HG03060 (cell line): ENCODE measurements around the gene ADTRP.

ENCODE experiments used
- ATAC-seq: cut with Tn5 transposase; IDR thresholded peaks from one replicate; pipeline ENCODE4 v1.9.1; 2021; ENCODE audit warnings: low read depth, moderate number of reproducible peaks; ENCODE audit not compliant: unreplicated experiment

Gene ADTRP, protein sequence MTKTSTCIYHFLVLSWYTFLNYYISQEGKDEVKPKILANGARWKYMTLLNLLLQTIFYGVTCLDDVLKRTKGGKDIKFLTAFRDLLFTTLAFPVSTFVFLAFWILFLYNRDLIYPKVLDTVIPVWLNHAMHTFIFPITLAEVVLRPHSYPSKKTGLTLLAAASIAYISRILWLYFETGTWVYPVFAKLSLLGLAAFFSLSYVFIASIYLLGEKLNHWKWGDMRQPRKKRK

DNA sequence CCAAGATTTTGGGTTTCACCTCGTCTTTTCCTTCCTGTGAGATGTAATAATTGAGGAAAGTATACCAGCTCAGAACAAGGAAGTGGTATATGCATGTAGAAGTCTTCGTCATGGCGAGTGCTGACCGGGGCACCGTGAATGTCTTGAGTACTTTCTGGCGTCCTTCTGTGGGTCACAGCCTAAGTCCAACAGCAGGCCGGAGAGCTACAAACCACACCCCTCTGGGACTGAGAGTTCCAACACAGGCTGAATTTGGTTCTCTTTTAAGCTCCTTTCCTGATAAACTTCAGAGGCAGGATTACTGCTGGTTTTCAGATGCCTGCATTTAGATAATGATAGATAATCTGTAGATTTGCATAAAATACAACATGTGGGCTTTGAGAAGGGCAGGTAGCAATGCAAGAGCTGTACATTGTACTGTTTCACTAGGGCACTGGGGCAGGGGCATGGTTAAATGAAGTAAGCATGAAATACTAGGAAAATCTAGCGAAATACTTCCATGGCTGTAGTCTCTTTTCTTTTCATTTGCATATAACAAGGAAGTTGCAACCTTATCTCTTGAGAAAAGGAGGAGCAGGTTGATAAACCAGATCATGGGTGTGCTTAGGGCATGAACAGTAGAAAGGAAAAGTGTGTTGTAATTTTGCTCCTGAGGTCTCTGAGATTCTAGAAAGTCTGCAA lies at the start of gene ADTRP:
TSS of gene ADTRP (minus strand) at position 156 of the 681 bp plus-strand sequence. CDS start at position 112, 44 bp downstream.
- ATAC-seq, result no peak

DNA sequence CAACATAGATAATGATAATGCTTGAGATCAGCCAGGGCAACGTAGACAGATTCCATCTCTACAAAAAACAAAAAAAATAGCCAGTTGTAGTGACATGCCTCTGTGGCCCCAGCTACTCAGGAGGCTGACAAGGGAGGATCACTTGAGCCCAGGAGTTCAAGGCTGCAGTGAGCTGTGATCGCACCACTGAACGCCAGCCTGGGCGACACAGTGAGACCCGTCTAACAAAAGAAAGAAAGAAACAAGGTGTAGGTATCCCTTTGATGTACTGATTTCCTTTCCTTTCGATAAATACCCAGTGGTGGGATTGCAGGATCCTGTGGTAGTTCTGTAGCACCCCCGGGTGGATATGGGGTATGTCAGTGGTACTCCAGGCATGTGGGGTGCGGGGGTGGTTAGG lies 48.2 kb upstream of the ADTRP start:
- no peak for ATAC-seq

DNA sequence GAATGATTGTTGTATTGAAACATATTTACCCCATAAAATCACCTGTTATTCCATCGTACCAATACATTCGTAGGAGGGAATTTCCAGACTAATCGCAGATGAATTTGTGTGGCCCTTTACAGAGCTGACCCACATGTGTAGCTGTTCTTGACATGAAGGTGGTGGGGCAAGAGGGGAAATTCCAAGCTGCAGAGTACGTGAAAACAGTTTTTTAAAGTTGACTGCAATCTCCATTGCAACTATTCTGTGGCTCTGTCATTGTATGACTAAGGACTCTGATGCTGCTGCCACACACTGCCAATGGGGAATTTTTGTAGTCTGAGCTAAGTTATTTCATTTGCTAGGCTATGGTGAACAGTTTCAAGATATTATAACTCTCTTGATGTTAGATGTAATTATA lies 46.4 kb upstream of the ADTRP start:
- peak; percentile 60 for ATAC-seq

DNA sequence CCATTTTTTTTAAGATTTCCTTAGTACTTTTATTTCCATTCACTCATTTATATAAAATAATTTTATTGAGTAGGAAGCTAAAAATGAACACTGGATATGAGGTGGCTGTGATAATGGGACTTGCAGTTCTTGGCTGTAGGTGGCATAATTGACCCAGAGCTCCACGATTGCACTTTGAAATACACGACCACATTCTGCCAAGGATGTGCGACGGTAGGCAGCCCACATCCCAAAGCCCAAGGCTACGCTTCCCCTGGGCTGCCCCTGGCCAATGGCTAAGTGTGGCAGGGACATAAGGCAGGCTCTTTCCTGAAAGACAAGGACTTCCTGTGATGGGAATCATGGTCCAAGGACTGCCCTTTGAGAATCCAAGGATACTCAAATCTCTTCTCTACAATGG lies 43.7 kb upstream of the ADTRP start:
- ATAC-seq, result no peak

DNA sequence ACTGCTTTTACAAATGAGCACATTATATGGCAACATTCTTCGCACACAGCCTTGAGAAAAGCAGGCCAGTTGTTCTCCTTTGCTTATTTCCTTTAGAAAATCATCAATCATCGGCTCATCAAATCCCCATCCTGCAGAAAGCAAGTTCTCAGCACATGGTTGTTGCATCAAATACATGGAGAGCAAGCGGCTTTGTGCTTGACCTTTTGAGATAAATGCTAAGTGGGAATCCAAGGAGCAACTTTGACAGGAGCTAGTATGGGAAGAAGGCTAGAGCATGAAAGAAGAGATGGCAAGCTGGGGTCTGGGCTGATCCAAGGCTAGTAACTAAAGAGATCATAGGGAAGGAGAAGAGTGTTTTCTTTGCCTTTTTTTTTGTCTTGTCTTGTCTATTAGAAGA lies 43.2 kb upstream of the ADTRP start:
- ATAC-seq, result no peak

DNA sequence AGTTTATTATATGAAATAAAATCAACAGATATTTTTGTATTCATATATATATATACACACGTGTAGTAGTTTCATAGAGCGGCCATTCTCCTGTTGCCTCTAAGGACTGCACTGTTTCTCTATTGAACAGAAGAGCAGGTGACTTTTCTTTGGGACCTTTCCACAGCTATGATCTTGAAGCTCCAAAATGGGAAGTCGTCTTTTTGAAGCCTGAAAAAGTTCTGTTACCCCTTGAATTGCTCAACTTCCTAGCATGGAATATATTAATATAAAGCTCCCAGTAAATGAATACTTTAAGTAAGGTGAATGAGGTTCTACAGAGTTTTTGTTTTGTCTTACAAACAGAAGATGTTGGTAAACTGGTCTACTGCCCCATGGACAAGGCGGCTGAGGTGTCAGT lies 42.2 kb upstream of the ADTRP start:
- ATAC-seq, result no peak

DNA sequence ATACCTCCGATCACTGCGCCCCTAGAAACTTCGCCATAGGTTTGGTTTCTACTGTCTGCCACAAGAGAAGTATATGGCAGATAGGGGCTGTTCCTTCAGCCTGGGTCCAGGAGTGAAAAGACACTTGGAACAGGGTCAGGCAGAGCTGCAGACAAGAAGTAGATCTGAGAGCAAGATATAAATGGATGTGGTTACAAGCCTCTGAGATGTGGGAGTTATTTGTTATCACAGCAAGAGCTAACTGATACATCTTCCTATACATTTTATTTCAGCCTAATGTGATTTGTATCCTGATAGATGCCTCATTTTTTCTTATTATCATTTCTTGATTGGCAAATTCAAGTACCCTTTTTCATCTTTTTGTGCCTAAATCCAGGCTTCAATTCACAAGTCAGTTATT lies 40.9 kb upstream of the ADTRP start:
- ATAC-seq, result no peak

DNA sequence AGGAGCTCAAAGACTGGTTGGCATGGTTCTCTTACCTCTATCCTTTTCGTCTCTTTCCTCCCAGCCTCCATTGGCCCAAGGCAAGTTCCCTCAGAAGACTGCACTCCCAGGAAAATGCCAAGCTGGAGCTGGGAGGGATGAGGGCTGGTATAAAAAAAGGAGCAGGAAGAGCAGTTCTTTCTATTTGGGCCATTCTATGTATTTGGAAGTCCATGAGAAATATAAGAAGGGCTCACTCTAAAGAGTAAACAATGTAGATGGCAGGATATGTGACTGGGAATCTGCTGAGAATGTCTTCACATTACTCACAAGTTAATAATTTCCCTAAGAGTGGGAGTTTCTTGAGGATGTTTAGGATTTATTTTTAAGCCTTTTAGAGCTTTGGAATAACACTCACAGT lies 36.6 kb upstream of the ADTRP start:
- ATAC-seq, result no peak

DNA sequence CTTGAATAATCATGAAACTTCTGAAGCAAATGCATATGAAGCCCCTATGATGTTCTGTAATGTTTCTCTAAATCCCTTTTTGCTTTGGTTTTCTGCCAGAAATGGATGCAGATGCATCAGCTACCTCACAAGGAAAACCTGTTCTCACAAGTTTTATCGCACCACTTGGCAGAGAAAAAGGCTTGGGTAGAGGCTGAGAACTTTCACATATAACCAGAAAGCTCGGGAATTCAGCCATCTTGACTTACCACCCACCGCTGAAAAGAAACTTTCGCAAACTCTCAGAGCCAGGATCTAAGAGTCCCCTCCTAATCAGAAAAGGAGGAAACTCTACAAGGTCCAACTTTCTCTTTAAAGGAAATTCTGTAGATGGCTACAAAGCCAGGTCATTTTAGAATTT lies 36.2 kb upstream of the ADTRP start:
- no peak for ATAC-seq

DNA sequence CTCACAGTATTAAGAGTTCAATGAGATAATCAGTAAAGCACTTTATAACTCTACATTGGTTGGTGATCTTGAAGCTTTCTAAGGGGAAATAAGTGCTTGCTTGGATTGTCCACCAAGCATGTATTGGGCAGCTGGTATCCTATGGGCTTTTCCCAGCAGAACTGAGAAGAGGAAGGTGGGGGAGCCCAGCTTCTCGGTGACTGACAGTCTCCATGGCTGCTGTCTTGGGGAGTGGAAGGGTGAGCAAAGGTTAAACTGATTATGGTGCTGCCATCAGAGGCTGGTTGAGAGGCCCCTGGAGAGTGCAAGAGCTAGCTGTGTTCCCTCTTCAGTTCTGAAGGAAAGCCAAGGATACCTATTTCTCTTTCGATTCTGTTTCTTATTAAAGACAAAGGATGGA lies 35.5 kb upstream of the ADTRP start:
- ATAC-seq, result no peak

DNA sequence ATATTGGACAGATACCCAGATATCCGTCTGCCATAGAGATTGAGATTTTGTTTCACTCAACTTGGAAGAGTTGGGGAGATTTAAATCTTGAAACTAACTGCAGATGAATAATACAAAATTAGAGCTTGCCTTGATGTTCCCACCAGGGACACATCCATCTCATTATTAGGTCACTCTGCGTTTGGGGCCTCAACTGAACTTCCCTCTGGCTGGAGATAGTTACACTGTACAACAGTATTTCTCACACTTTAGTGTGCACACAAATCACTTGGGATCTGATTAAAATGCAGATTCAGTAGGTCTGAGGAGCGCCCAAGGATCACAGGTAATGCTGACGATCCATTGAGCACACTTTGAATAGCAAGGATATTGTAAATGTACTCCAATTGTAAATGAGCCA lies 35.0 kb upstream of the ADTRP start:
- no peak for ATAC-seq

DNA sequence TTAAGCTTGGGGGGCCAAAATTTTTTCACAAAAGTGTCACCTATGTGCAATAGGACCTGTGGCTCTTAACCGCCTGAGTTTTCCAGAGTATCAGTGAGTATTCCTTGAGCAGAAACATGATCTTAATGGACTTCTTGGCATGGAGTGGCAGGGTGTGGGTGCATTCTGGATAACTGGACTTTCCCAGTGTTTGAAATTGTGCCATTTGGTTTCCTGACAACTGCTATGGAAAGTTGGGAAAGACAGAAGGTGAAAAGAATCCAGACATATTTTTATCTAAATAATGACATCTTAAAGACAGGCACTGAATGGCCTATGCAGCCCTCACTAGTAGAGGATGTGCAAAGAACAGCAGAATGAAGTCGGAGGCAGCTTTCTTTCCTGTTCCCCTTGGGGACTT lies 34.3 kb upstream of the ADTRP start:
- no peak for ATAC-seq

DNA sequence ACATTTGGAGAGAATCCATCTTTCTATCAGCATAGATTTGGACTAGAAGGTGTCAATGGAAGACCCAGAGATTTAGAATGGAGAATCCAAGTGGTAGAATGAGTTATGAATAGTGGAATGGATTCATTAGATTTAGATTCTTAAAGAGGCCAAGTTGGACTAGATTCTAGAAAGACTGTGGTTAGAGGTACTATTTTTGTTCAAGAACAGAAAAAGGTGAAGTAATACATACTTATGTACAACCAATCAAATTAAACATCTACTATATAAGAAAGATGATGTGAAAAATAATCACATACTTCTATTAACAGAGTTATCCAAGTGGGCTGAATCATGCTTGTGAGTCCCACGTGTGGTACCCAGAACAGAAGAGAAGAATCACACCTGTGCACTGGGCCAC lies 33.8 kb upstream of the ADTRP start:
- no peak for ATAC-seq

DNA sequence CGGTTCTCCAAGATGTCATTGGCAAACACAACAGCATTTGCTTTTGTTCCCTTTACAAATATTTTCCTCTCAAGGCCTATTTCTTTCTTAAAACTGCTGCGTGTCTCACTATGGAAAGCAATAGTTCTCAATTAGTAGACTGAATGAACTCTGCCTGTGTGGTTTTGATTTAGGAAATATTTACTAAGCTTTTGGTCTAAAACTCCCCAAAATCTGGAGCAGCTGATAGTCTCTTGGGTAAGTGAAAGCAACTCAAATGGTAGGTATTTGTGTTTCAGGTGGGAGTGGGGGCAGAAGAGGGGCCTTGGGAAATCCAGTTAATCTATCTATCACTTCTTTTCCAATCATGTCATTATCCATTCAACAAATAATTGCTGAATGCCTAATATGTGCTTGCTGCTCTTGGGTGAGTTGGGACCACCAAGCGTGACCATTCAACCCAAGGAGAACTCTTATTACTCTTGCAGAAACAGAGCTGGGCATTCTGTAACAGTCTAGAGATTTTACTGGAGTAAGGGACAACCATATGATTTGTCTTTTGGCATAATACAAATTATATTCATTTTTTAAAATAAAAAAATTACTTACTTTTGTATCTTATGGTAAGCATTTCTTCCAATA lies 33.2 kb upstream of the ADTRP start:
- ATAC-seq, result no peak

DNA sequence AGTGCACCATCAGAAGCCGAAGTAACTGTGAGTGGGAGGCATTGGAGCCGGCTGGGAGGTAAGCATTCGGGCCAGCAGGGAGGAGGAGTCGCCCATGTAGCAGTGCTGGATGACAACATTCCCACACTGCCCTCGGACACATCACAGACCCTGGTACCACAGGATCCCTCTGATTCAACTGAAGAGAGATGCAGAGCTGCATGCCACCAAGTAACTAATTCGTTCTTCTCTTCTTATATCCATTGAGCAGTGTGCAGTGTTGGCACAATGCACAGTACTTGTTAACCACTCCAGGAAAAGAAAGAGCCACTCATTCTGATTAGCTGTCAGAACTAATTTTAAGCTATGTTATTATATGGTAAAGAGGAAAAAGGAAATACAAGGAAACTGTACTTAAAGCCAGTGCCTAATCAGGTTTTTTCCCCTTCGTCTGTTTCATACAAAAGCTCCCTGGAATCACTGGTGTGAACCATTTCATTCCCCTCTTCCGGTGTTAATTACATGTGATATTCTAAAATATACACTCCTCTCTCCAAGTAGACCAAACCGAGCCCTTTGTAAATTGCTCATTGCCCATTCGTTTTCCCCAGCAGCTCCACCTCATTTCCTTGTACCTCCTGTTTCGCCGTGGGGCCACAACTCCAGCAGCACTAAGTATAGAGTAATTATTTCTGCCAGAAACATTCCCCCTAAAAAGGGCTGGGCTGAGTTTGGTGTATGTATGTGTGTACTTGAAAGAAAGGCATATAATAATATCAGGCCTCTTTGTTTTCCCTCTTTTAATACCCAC lies 32.4 kb upstream of the ADTRP start:
- no peak for ATAC-seq

DNA sequence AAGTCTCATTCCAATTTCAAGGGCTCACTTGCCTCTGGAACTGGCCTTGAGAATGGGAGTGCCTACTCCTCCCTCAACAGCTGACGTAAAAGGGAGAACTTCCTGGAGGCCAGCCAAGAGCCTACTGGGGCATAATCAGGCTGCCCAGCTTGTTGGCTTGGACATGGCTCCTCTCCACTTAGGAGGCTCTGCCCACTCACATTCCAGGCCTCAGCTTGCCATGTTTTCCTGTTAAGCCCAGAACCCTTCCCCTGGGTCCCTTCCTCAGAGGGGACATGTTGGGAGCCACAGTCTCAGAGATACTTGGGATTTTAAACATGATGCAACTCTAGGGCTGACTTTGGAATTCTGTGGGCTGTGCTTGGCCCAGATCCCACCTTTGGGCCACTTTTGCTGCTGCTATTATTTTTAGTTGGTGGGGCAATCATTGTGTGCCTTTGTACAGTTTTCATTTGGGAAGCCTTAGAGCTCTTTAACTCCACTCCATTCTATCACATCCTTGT lies 31.5 kb upstream of the ADTRP start:
- ATAC-seq, result no peak

DNA sequence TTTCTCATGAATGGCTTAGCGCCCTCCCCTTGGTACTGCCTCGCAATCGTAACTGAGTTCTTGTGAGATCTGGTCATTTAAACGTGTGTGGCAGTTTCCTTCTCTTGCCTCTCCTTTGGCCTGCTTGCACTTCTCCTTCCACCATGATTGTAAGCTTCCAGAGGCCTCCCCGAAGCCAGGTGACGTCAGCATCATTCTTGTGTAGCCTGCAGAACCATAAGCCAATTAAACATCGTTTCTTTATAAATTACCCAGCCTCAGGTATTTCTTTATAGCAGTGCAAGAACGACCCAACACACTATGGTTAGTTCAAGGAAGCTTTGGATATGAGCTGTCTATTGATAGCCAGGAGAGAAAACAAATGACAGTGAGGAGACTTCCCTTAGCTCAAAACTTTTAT lies 29.5 kb upstream of the ADTRP start:
- no peak for ATAC-seq

DNA sequence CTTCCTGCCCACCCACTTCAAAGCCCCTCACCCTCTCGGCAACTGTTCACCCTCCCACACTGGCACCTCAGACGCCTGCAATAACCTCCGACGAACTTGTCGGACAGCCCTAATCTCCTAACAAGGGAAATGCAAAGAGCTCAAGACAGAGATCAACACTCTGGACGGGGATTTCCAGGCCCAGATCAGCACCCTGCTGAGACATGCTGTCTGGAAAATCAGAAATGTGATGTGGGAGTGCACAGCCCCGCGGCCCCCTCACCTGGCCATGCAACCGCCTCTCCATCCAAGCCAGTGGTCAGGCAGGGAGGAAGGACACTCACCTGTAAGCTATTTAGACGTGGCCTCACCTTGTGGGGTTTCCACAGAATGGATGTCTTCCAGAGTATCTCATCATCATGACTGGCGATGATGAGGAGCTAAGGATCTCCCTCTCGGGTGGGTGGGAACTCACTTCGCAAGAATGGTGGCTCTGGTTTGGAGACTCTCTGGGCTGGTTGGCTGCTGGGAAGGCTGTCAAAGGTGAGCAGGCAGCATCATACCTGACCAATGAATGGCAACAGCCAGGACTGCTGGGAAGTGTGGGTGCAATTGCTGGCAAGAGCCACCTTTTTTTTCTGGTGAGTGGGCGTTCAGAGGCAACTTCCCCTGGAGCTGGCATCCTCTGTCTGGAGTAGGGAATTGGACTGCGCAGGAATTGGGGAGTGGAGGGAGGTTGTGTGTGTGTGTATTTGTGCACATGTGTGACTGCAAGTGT lies 28.1 kb upstream of the ADTRP start:
- no peak for ATAC-seq

DNA sequence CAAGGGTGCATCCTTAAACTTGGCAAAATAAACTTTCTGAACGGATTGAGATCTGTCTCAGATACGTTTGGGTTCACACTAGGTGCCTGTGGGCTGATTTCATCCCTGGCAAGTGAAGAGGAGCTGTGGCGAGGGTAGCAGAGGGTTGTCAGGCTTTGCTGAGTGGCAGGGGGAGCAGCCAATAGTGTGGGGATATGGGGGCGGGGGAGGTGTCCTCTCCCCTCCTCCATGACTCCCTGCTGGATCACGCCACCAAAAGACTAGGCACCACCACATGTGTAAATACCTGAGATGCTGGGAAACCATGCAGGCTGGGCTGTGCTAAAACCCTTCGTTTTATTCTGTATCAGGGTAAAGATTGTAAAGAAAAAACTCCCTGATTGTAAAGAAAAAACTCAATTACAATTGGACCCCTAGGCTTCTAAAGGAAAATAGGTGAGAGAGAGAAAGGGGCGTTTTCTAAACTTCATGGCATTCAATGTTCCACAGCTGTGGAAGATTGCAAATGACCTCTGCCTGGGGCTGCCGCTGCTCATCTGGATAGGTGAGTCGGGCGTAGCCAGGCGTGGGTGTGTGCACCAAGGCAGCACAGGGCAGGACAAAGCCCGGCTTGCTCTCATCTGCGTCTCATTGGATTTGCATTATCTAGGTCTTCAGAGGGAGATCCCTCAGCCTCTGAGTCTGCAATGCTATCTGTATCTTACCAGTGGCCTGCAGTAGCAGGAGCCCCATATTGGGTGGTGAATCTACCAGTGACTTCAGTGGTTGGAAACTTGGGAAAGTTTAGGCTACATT lies 26.9 kb upstream of the ADTRP start:
- no peak for ATAC-seq

DNA sequence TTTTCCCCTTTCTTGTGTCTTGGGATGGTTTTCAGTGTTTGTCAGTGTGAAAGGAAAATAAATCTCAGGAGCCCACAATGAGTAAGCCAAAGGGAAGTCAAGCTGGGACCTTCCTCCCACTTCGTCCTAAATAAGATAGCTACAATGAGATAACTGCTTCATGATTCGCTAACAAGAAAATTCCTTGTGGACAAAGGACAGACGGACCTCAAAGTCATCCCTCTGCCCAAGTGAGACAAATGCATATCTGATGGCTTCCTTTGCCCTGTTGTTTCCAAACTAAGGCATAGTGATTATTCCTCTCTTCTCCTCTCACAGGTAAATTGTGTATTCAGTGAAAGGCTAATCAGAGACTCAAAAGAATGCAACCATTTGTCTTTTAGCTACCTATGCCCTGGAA lies 26.1 kb upstream of the ADTRP start:
- no peak for ATAC-seq
